HK-2 (cell line): ENCODE measurements around the gene P2RX6.
A peak's percentile ranks its signal among the peaks of the same experiment; 100 is the strongest.
"Not testable (repeated sequence)": the region's sequence is repeated elsewhere in the genome, so short reads cannot be mapped to it uniquely, and the experiment has no call there.

Experiments
- DNase-seq: peaks from one replicate; pipeline ENCODE4 v3.0.0-alpha.2; 2018; ENCODE audit not compliant: unreplicated experiment

Gene P2RX6

GRCh38 chr22:20994128-20994901 lies 20.6 kb upstream of the P2RX6 start:
- no peak for DNase-seq

- DNase-seq = no peak
Observed at GRCh38 chr22:20994902-20995241, 20.1 kb upstream of the P2RX6 start.

- DNase-seq = no peak
Observed at GRCh38 chr22:20995329-20996030, 19.5 kb upstream of the P2RX6 start.

- DNase-seq = no peak
Observed at GRCh38 chr22:20996031-20996410, 18.9 kb upstream of the P2RX6 start.

GRCh38 chr22:20996598-20997535 lies 18.1 kb upstream of the P2RX6 start:
- no peak for DNase-seq

DNA sequence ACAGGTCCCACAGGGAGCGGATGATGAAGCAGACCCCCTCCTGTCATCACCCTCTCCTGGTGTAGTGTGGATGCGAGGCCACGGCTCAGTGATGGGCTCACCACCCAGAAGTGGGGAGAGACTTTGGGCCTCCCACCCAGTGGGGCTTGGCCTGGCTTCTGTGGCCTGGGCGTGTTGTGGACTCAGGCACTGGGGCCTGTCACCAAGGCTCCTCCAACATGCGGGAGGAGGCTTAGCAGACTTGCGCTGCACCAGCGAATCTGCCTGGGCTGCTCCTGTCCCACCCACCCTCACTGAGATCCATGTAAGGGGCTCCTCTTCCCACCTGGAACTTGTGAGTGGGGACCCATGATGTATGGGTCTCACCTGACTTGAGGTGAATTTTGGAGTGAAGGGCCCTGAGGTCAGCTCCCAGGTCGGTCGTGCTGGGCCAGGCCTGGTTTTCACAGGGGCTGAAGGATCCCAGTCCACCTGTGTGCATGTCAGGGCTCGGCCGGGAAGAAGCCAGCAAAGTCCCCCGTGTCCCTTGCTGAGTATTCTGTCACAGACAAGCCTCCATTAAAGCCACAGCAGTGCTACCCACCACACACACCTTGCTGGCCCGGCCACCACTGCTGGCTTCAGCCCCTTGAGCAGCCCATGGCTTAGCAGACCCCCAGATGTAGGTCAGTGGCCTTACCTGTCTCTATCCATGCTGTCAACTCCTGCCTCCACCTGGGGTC lies 17.3 kb upstream of the P2RX6 start:
- DNase-seq = no peak

- no peak for DNase-seq
Observed at GRCh38 chr22:20998411-20999336, 16.3 kb upstream of the P2RX6 start.

GRCh38 chr22:20999350-21000206 lies 15.4 kb upstream of the P2RX6 start:
- DNase-seq = no peak

GRCh38 chr22:21000207-21000986 lies 14.6 kb upstream of the P2RX6 start:
- DNase-seq = no peak

DNA sequence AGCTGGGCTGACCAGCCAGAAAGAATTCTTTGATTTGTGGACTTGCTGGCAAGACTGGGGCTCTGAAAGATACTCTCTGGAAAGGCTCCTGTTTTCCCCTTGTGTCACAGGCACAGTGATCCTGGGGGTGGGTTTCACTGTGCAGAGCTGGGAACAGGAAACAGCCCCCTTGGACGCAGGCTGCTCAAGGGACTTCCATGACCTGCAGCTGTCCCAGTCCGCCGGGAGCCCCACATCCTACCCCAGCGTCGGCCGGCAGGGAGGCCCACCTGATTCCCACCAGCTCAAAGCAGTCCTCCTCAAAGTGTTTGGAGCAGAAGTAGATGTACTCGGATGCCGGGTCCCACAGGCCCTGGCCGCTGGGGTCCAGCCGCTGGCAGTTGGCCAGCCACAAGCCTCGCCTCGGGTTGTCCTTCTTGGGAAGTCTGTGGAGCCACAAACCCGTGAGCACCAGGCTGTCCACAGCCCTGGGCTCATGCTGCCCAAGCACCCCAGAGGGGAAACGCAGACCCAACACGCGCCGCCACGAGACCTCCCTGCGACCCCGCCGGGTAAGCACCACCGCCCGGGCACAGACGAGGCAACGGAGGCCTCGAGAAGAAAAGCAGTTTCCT lies 13.9 kb upstream of the P2RX6 start:
- DNase-seq = no peak

GRCh38 chr22:21001601-21002325 lies 13.2 kb upstream of the P2RX6 start, which contains the start of gene THAP7:
Gene THAP7 (minus strand): TSS chr22:21002118. CDS start chr22:21001911, 207 bp downstream.
- DNase-seq = peak; percentile 95

- no peak for DNase-seq
Observed at GRCh38 chr22:21003782-21004181, 11.2 kb upstream of the P2RX6 start.

GRCh38 chr22:21009208-21009607 lies 5.8 kb upstream of the P2RX6 start:
- DNase-seq = not testable (repeated sequence)

DNA sequence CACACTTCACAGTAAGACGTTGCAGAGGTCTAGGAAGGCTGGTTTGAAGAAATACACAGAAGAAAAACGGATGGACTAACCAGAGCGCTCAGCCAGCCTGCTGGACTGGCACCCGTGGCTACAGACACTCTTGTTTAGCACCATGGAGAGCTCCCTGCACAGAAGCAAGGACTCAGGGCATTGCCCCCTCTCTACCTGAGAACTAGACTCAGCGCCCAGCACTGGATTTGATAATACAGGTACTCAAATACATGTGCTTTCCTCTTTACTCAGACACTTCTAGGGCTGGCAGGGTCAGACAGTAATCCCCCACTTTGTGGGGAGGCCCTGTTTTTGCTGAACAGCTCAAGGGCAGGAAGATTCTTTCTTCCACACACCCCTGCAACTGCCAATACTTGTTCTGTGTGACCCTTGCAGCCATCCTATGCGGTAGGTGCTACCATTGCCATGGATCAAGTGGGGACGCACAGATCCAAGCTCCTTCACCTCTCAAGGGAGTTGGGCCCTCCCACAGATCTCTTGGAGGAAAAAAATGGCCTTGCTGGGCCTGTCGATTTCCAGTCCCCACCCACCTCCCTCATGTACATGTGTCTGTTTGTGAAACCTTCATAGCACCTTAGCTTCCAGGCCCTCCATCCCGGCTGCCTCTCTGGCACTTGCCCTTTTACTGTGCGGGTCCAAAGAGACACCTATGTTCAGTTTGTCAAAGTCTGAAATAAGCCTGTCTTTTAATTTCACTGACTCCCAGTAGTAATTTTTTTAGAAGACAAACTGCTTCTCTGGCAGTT lies 5.1 kb upstream of the P2RX6 start:
- DNase-seq = no peak

DNA sequence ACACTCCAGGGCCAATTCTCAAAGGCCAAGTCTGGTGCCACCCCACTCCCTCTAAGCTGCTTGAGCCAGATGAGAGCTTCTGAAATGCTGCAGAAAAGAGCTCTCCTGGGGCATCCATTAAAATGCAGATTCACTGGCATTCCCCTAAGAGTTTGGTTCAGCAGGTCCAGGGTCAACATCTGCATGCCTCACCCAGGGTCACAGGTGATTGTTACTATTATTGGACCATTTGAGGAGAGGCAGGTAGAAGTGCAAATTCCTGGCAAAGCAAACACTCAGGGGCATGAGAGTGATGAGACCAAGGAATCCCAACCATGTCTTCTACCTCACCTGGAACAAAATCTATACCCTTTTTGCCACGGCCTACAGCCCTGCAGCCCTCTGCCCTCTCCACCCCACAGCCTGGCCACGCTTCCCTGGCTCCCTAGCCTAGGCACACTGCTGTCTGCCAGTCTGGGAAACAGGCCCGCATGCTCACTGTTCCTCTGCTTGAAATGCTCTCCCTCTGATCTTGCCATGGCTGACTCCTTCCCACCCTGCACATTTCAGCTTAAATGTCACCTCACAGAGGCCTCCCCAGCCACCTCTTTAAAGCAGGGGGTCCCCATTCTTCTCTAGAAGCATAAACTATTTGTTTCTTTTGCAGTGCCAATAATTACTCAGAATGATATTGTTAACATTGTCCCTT lies 4.4 kb upstream of the P2RX6 start:
- no peak for DNase-seq
